Ascending aorta (tissue), 2 donors: ENCODE data around the gene SFXN2. TPM values are rescaled to one million over a fixed set of nuclear protein-coding genes. Genes with fewer than 3 reads are reported as not detected.
A peak's percentile ranks its signal among the peaks of the same experiment; 100 is the strongest.
"Not testable (repeated sequence)": the region's sequence is repeated elsewhere in the genome, so short reads cannot be mapped to it uniquely, and the experiment has no call there.

Experiments
- DNase-seq, 2 donors: peaks; one replicate each; pipeline ENCODE4 v3.0.0-alpha.2; 2019; ENCODE audit warnings: low spot score in 2 of 2
- H3K27ac ChIP-seq, 2 donors: fragments of 200-600 bp; sonication (generic); one replicate each; pipeline ENCODE4 v1.5.1; 2016 to 2017; ENCODE audit warnings: mild to moderate bottlenecking in 1 of 2
- H3K27me3 ChIP-seq: fragments of 200-600 bp; sonication (generic); one replicate; pipeline ENCODE4 v1.5.1; 2017
- H3K36me3 ChIP-seq, 2 donors: fragments of 200-600 bp; sonication (generic); one replicate each; pipeline ENCODE4 v1.5.1; 2016
- H3K4me1 ChIP-seq, 2 donors: fragments of 200-600 bp; sonication (generic); one replicate each; pipeline ENCODE4 v1.5.1; 2016 to 2017; ENCODE audit warnings: mild to moderate bottlenecking in 1 of 2
- H3K4me3 ChIP-seq, 2 donors: fragments of 200-600 bp; sonication (generic); one replicate each; pipeline ENCODE4 v1.5.1; 2016 to 2017; ENCODE audit warnings: mild to moderate bottlenecking in 1 of 2
- H3K9me3 ChIP-seq, 2 donors: fragments of 200-600 bp; sonication (generic); one replicate each; pipeline ENCODE4 v1.5.1; 2016
- intact Hi-C: fragments of 100-400 bp; cut with DNase I; formaldehyde crosslinking; loops from one replicate; pipeline ENCODE4 v1.15.1; 2023
- total RNA-seq: library from RNA; depleted of rRNA; stranded (reverse); fragments of >200 nt; gene quantifications from one replicate; pipeline ENCODE4 v1.1.0, GENCODE V29; 2016
- TF ChIP-seq, protein P1 (sequence below), 3 experiments: fragments of 200-600 bp in 2 of 3; fragments of 450-650 bp in 1 of 3; sonication (generic) in 2 of 3; IDR thresholded peaks; one replicate each; pipeline ENCODE4 v1.5.1; 2016 to 2019; ENCODE audit warnings: antibody characterized with exemption in 3 of 3, mild to moderate bottlenecking in 1 of 3, moderate library complexity in 1 of 3

The SFXN2 gene, protein sequence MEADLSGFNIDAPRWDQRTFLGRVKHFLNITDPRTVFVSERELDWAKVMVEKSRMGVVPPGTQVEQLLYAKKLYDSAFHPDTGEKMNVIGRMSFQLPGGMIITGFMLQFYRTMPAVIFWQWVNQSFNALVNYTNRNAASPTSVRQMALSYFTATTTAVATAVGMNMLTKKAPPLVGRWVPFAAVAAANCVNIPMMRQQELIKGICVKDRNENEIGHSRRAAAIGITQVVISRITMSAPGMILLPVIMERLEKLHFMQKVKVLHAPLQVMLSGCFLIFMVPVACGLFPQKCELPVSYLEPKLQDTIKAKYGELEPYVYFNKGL
- total RNA-seq, result 2.1 TPM

DNA sequence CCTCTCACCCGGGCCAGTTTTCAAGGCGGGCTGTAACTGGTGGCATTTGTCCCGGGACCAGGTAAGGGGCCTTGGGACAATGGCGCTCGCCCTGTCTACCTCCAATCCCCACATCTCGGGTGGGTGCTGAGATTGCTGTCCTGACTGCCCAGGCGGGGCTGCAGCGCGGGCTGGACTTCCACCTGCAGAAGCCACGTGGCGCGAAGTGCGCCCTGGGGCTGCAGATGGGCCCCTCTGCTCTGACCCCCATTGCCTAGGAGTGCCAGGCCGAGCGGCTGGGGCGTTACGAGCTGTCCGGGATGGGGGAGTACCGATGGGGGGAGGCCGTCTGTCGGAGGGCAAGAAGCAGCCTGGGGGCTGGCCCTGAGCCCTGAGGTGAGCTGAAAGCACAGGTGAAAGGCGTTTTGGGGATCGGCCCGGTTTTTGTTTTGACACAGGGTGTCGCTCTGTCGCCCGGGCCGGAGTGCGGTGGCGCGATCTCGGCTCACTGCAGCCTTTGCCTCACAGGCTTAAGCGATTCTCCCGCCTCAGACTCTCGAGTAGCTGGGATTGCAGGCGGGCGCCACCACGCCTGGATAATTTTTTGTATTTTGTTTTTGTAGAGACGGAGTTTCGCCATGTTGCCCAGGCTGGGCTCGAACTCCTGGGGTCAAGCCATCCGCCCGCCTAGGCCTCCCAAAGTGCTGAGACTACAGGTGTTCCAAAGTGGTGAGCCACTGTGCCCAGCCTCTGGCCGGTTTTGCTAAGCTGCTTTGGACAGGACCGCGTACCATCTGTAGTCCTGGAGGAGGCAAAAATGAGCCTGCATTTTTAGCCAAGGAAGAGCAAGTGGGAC lies at the start of gene SFXN2:
Gene SFXN2 (plus strand): TSS at position 16 of the 835 bp plus-strand sequence. CDS start 12,001 bp downstream, outside the sequence.
- TF ChIP-seq, protein P1, sequence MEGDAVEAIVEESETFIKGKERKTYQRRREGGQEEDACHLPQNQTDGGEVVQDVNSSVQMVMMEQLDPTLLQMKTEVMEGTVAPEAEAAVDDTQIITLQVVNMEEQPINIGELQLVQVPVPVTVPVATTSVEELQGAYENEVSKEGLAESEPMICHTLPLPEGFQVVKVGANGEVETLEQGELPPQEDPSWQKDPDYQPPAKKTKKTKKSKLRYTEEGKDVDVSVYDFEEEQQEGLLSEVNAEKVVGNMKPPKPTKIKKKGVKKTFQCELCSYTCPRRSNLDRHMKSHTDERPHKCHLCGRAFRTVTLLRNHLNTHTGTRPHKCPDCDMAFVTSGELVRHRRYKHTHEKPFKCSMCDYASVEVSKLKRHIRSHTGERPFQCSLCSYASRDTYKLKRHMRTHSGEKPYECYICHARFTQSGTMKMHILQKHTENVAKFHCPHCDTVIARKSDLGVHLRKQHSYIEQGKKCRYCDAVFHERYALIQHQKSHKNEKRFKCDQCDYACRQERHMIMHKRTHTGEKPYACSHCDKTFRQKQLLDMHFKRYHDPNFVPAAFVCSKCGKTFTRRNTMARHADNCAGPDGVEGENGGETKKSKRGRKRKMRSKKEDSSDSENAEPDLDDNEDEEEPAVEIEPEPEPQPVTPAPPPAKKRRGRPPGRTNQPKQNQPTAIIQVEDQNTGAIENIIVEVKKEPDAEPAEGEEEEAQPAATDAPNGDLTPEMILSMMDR (IDR thresholded peaks at IDR 0.05), result no peak
- no peaks in the 10 kb centered on the region for H3K27me3 ChIP-seq
- H3K9me3 ChIP-seq, result no peaks in the 10 kb centered on the region
- peaks cover 0 to 13% of the 10 kb centered on the region in 2 donors for H3K4me1 ChIP-seq
- intact Hi-C loops, result loop anchor here (2.0 kb wide), 3 partner anchors 40 to 212 kb away; partner anchors contain the start of genes ACTR1A and SUFU
- H3K27ac ChIP-seq, result peak within 1 kb of the TSS; percentile 79 to 83
- DNase-seq, result peak in 1 of 2 donors; percentile 72
- peak within 1 kb of the TSS; percentile 84 to 91 for H3K4me3 ChIP-seq
- no peaks in the 10 kb centered on the region for H3K36me3 ChIP-seq

DNA sequence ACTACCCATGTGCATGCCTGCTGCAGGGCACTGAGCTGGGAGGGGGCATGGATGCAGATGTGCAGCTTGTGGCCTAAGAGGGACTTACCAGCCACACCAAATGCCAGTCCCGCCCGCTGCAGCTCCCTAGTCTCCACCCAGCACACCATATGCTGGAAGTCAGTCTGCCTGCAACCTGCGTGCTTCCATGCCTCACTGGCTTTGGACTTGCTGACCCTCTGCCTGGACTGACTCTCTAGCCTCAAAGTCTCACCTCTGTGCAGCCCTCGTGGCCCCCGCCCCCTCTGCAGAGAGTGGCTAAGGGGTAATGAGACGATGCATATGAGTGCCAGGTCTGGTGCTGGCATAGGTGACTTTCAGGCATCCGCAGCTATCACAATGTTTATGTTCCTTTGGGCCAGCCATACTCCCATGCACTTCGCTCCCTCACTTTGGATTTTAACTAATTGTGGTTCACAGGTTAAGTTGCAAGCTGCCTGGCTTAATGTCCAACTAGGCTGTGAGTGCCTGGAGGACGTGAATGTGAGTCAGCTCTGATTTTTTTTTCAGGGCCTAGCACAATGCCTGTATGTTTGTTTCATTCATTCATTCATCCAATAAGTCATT lies 48.4 kb upstream of the SFXN2 start:
- Histone ChIP-seq H3K27me3 (no peaks in the 10 kb centered on the region), H3K27ac (no peak overlapping the region), H3K36me3 (no peaks in the 10 kb centered on the region), H3K4me3 (no peak overlapping the region), H3K4me1 (peaks cover 3 to 15% of the 10 kb centered on the region in 2 donors), H3K9me3 (no peaks in the 10 kb centered on the region)
- TF ChIP-seq, protein P1 (IDR thresholded peaks at IDR 0.05), result no peak
- intact Hi-C loops, result no loop called here
- no peak for DNase-seq

DNA sequence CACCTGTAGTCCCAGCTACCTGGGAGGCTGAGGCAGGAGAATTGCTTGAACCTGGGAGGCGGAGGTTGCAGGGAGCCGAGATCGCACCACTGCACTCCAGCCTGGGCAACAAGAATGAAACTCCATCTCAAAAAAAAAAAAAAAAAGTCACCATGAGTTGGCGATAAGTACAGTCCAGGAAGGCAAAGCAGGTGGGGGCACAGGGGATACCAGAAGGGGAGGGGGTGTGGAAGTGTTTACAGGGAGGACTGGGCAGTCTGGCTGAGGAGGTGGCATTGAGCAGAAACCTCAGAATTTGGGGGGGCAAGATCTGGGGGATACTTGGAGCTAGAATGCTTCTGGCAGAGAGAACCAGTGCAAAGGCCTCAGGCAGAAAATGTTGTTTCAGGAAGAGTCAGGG lies 47.0 kb upstream of the SFXN2 start:
- H3K9me3 ChIP-seq, H3K36me3 ChIP-seq, H3K27me3 ChIP-seq, intact Hi-C loops, DNase-seq, H3K4me3 ChIP-seq, H3K27ac ChIP-seq: not testable (repeated sequence)
- H3K4me1 ChIP-seq, result peaks cover 0 to 12% of the 10 kb centered on the region in 2 donors

DNA sequence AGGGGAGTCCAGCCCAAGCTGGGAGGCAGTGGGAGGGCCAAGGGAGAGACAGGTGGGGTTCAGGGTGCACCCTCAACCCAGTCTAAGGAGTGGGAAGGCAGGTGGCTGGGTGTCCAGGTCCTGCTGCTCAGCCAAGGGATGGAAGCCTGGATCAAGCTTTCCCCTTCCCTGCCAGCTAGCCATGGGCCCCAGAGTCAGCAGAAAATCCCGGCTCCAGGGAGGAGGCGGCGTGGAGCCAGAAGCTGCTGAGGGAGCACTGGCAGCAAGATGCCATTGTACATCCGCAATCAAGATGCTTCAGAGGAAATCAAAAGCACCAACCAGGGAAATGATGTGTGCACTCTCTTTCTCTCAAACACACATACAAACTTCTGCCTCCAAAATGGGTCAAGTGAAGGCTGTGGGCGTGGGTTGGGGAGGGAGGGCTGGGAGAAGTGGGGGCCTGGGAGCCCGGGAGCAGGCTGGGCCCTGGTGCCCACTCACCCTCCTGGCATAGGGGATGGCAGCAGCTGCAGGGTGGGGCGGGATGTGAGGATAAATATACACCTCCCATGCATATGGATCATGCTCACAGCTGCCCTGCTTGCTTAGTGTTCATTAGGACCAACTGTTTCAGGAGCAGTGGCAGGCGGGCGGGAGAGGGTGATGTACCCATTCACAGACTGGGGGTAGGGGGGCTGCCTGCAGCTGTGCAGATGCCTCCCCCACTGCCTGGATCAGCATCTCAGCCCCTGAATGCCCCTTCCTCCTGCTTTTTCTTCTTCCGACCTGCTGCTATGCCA lies 45.9 kb upstream of the SFXN2 start:
- H3K9me3 ChIP-seq, result no peaks in the 10 kb centered on the region
- no peaks in the 10 kb centered on the region for H3K36me3 ChIP-seq
- no peak for DNase-seq
- H3K27ac ChIP-seq, result peak overlapping the region; percentile 69 to 73
- no peaks in the 10 kb centered on the region for H3K27me3 ChIP-seq
- intact Hi-C loops, result loop anchor here (2.0 kb wide), 1 partner anchor 22 kb away; no protein-coding TSS in a partner anchor
- H3K4me3 ChIP-seq, result no peak overlapping the region
- H3K4me1 ChIP-seq, result peaks cover 2 to 12% of the 10 kb centered on the region in 2 donors
- TF ChIP-seq, protein P1 (IDR thresholded peaks at IDR 0.05), result no peak

DNA sequence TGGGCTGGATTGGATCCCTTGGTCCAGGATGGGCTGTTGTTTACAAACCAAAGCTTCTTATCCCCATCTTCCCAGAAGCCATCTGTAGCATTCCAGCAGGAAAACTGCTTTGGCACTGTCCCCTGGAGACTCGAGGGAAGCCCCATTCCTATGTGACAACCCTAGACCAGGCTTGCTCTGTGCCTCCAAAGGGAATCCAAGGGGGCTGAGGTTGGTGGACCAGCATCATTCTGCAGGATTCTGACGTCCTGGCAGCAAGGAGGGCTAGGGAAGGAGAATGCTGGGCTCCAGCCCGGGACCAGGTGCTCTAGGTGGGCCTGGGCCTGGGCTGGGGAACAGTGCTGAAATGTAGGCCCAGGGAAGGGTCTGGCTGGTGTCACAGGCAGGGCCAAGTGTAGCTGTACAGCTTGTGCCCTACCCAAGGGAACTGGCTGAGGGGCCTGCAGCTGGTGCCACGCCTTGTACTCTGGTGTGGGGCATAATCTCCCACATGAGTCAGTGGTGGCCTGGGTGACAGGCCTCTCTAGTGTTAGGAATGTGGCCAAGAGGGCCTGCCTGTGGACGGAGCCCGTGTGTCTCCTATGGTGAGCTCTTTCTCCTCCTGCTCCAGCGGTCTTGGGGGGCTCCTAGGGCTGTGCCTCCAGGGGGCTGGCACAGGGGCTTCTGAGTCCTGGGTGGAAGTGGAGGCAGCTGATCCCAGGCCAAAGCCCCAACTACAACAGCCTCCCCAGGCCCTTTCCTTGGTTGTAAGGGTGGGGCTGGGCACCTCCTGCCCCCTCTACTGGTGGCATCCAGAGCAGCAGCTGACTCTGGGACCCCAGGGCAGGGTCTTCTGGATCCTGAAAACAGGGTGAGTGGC lies 45.0 kb upstream of the SFXN2 start:
- intact Hi-C loops, result loop anchor here (2.0 kb wide), 1 partner anchor 23 kb away; no protein-coding TSS in a partner anchor
- TF ChIP-seq, protein P1 (IDR thresholded peaks at IDR 0.05), result peak in 1 of 3 experiments; percentile 51
- H3K4me3 ChIP-seq, result no peak overlapping the region
- DNase-seq, result peak in 1 of 2 donors; percentile 83
- H3K9me3 ChIP-seq, result no peaks in the 10 kb centered on the region
- peak overlapping the region; percentile 69 to 73 for H3K27ac ChIP-seq
- H3K27me3 ChIP-seq, result no peaks in the 10 kb centered on the region
- no peaks in the 10 kb centered on the region for H3K36me3 ChIP-seq
- peaks cover 6 to 15% of the 10 kb centered on the region in 2 donors for H3K4me1 ChIP-seq
